Breast epithelium (tissue), 4 donors: ENCODE data around the gene TACO1. TPM values are rescaled to one million over a fixed set of nuclear protein-coding genes. Genes with fewer than 3 reads are reported as not detected.

Source experiments
- DNase-seq, 2 donors: peaks; one replicate each; pipeline ENCODE4 v3.0.0-alpha.2; 2019; ENCODE audit warnings: low spot score in 2 of 2
- H3K27ac ChIP-seq, 2 donors: fragments of 200-600 bp; sonication (generic) in 1 of 2; one replicate each; pipeline ENCODE4 v1.5.1; 2016 to 2019; ENCODE audit warnings: mild to moderate bottlenecking in 1 of 2
- H3K27me3 ChIP-seq, 2 donors: fragments of 200-600 bp; sonication (generic) in 1 of 2; one replicate each; pipeline versions ENCODE4 v1.5.1 to v1.6.0; 2017 to 2019; ENCODE audit warnings: control low read depth in 1 of 2, mild to moderate bottlenecking in 1 of 2
- H3K36me3 ChIP-seq: fragments of 200-600 bp; one replicate; pipeline ENCODE4 v1.5.1; 2019
- H3K4me1 ChIP-seq, 2 donors: fragments of 200-600 bp; sonication (generic); one replicate each; pipeline ENCODE4 v1.5.1; 2016 to 2019; ENCODE audit warnings: control low read depth in 1 of 2
- H3K4me3 ChIP-seq, 3 donors: fragments of 200-600 bp; sonication (generic); 1 replicate in 2 of 3; 2 replicates in 1 of 3; pipeline ENCODE4 v1.5.1; 2016 to 2019; ENCODE audit warnings: mild to moderate bottlenecking in 3 of 3, moderate library complexity in 2 of 3
- H3K9me3 ChIP-seq, 2 donors: fragments of 200-600 bp; sonication (generic) in 1 of 2; one replicate each; pipeline ENCODE4 v1.5.1; 2016 to 2019; ENCODE audit warnings: control low read depth in 1 of 2
- POLR2A ChIP-seq: fragments of 450-650 bp; IDR thresholded peaks from one replicate; pipeline ENCODE4 v1.6.1; 2016; ENCODE audit warnings: antibody characterized with exemption, mild to moderate bottlenecking, moderate library complexity
- POLR2AphosphoS5 ChIP-seq, 3 donors: sonication (generic); formaldehyde crosslinking; IDR thresholded peaks; one replicate each; pipeline ENCODE4 v1.6.1; 2017; ENCODE audit warnings: antibody characterized with exemption in 3 of 3
- intact Hi-C: fragments of 100-400 bp; cut with DNase I; formaldehyde crosslinking; loops from one replicate; pipeline ENCODE4 v1.15.1; 2023; ENCODE audit warnings: low total_unique reads
- total RNA-seq, 3 donors: library from RNA; depleted of rRNA; stranded (reverse); fragments of >200 nt; gene quantifications; one replicate each; pipeline ENCODE4 v1.1.0, GENCODE V29; 2016
- TF ChIP-seq, protein P1 (sequence below), 3 donors: fragments of 450-650 bp; IDR thresholded peaks; one replicate each; pipeline ENCODE4 v1.5.1; 2016 to 2017; ENCODE audit warnings: antibody characterized with exemption in 3 of 3, mild to moderate bottlenecking in 3 of 3, moderate library complexity in 3 of 3

The TACO1 gene
- total RNA-seq, 3 donors from 2014 or later: 11.0 to 12.4 (median 11.1) TPM

DNA sequence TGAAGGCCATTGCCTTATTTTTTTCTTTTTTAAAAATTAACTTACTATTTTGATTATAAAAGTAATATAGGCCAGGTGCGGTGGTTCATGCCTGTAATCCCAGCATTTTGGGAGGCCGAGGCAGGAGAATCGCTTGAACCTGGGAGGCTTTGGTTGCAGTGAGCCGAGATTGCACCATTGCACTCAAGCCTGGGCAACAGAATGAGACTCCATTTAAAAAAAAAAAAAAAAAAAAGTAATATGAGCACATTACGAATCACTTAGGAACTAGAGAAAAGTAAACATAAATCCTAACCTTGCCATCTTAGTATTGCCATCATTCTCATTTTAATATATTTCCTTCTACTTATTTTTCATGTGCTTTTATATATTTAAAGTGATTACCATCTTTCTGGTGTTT, 12.9 kb upstream of the TACO1 start:
- Histone ChIP-seq H3K27ac (no peak overlapping the region), H3K9me3 (no peaks in the 10 kb centered on the region), H3K36me3 (peaks cover 10% of the 10 kb centered on the region), H3K4me1 (no peaks in the 10 kb centered on the region), H3K27me3 (no peaks in the 10 kb centered on the region), H3K4me3 (no peak overlapping the region)
- no peak for TF ChIP-seq POLR2A
- no peak for TF ChIP-seq POLR2AphosphoS5 (IDR thresholded peaks at IDR 0.05)
- DNase-seq: no peak
- intact Hi-C loops: no loop called here

- TF ChIP-seq, protein P1, sequence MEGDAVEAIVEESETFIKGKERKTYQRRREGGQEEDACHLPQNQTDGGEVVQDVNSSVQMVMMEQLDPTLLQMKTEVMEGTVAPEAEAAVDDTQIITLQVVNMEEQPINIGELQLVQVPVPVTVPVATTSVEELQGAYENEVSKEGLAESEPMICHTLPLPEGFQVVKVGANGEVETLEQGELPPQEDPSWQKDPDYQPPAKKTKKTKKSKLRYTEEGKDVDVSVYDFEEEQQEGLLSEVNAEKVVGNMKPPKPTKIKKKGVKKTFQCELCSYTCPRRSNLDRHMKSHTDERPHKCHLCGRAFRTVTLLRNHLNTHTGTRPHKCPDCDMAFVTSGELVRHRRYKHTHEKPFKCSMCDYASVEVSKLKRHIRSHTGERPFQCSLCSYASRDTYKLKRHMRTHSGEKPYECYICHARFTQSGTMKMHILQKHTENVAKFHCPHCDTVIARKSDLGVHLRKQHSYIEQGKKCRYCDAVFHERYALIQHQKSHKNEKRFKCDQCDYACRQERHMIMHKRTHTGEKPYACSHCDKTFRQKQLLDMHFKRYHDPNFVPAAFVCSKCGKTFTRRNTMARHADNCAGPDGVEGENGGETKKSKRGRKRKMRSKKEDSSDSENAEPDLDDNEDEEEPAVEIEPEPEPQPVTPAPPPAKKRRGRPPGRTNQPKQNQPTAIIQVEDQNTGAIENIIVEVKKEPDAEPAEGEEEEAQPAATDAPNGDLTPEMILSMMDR (IDR thresholded peaks at IDR 0.05): no peak
- TF ChIP-seq POLR2A: no peak
- TF ChIP-seq POLR2AphosphoS5 (IDR thresholded peaks at IDR 0.05): no peak
Measured at GRCh38 chr17:63588797-63589196, 11.9 kb upstream of the TACO1 start.

DNA sequence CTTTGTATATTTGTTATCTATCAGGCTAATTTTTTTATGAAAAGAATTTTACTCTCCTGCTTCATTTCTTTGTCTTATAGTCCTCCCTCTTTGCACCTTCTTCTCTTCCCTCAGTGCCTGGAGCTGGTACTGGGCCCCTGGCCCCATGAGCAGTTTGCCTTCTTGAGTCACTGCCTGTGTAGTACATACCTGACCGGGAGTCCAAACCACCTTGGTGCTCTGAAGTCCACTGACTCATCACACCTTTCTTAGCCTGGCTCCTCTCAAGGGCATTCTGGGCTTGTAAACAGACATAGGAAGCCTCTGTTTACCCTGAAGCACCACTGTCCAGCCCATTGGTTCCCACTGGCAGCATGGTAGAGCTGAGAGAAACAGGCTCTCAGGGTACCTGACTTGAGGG, 11.0 kb upstream of the TACO1 start:
- H3K4me3 ChIP-seq: no peak overlapping the region
- intact Hi-C loops: no loop called here
- no peaks in the 10 kb centered on the region for H3K36me3 ChIP-seq
- no peak overlapping the region for H3K27ac ChIP-seq
- TF ChIP-seq, protein P1 (IDR thresholded peaks at IDR 0.05): no peak
- TF ChIP-seq POLR2A (no peak), POLR2AphosphoS5 (IDR thresholded peaks at IDR 0.05) (no peak)
- H3K9me3 ChIP-seq: no peaks in the 10 kb centered on the region
- H3K4me1 ChIP-seq: no peaks in the 10 kb centered on the region
- H3K27me3 ChIP-seq: no peaks in the 10 kb centered on the region
- DNase-seq: no peak

More at GRCh38 chr17:63588797-63589196, 11.9 kb upstream of the TACO1 start:
- Histone ChIP-seq H3K27me3 (no peaks in the 10 kb centered on the region), H3K4me3 (no peak overlapping the region), H3K4me1 (no peaks in the 10 kb centered on the region), H3K27ac (no peak overlapping the region), H3K36me3 (peaks cover 2% of the 10 kb centered on the region), H3K9me3 (no peaks in the 10 kb centered on the region)
- intact Hi-C loops: no loop called here
- no peak for DNase-seq

- TF ChIP-seq POLR2AphosphoS5 (IDR thresholded peaks at IDR 0.05) (no peak), POLR2A (no peak)
- no peaks in the 10 kb centered on the region for H3K9me3 ChIP-seq
- no peak for DNase-seq
- no peak overlapping the region for H3K4me3 ChIP-seq
- no peak overlapping the region for H3K27ac ChIP-seq
- no peaks in the 10 kb centered on the region for H3K36me3 ChIP-seq
- no peaks in the 10 kb centered on the region for H3K27me3 ChIP-seq
- intact Hi-C loops: no loop called here
- no peaks in the 10 kb centered on the region for H3K4me1 ChIP-seq
Measured at GRCh38 chr17:63592797-63593196, 7.9 kb upstream of the TACO1 start.

DNA sequence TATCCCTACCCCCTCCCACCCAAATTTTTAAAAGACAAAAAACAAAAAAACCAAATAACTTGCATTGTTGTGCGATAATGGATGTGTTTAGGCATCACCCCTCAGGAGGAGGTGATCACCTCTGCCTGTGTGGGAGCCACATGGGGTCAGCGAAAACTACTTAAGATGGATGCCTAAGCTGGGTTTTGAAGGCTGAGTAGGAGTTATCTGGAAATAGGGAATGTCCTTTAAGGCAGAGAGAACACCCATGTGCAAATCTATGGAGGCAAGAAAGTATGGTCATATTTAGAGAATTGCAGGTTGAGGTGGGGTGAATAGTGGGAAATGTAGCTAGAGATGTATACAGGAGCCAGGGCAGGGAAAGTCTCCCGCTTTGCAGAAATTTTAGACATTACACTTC, 5.6 kb upstream of the TACO1 start:
- no peaks in the 10 kb centered on the region for H3K27me3 ChIP-seq
- TF ChIP-seq, protein P1 (IDR thresholded peaks at IDR 0.05): no peak
- TF ChIP-seq POLR2A: no peak
- no peak for TF ChIP-seq POLR2AphosphoS5 (IDR thresholded peaks at IDR 0.05)
- H3K9me3 ChIP-seq: no peaks in the 10 kb centered on the region
- no peak for DNase-seq
- no peak overlapping the region for H3K27ac ChIP-seq
- intact Hi-C loops: no loop called here
- H3K36me3 ChIP-seq: no peaks in the 10 kb centered on the region
- H3K4me3 ChIP-seq: no peak overlapping the region
- no peaks in the 10 kb centered on the region for H3K4me1 ChIP-seq

DNA sequence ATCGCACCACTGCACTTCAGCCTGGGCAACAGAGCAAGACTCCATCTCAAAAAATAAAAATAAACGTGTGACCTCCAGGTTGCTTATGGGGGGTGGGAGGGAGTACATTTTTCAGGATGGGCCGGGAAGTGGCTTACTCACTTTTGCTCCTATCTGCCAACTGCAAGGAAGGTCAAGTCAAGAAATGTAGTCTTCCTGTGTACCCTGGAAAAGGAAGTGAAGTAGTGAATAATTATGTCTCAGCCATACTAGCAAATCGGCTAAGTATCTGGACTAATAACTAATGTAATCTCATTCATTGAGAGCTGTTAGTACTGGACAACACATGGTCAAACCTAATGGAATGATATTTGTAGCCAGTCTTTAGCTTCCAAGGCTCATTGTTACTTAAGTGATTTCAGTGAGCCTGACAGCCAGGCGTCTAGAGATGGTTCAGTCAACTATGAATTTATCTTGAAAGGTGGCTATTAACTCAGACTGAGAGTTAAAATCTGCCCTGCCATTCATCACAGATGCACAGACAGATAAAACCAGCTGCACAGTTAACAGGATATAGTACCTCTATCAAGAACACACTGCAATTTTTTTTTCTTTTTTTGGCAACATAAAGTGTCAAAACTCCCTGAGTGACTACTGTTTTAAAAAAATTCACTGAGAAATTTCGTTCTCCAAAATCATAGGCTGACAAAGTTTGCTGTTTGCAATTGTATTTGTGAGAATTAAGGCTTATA, 3.7 kb upstream of the TACO1 start:
- no peaks in the 10 kb centered on the region for H3K4me1 ChIP-seq

More for the DNA sequence above, 3.7 kb upstream of the TACO1 start:
- H3K9me3 ChIP-seq: no peaks in the 10 kb centered on the region
- no peak overlapping the region for H3K27ac ChIP-seq
- no peaks in the 10 kb centered on the region for H3K36me3 ChIP-seq
- H3K27me3 ChIP-seq: no peaks in the 10 kb centered on the region
- intact Hi-C loops: no loop called here
- no peak overlapping the region for H3K4me3 ChIP-seq
- DNase-seq: no peak
- TF ChIP-seq, protein P1 (IDR thresholded peaks at IDR 0.05): no peak
- TF ChIP-seq POLR2AphosphoS5 (IDR thresholded peaks at IDR 0.05) (no peak), POLR2A (no peak)
